ENCODE measurements around the gene PDPK1.
"Not testable (repeated sequence)": the region's sequence is repeated elsewhere in the genome, so short reads cannot be mapped to it uniquely, and the experiment has no call there.

DNA sequence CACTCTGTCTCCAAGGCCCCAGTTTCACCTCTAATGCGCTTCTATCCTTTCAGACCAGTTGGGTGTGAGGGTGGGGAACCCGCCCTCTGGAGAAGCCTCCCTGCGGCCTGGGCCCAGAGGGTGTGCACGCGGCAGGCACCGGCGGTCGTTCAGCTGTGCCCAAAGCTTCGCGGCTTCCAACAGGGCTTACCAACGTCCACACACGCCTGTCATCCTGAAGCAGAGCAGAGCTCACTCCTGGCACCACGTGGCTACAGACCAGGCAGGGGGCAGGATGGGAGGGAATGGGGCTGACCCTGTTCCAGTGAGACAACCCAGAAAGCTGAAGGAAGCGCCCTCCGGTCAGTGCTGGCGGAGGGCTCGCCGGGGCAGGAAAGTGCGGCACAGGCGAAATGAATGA, 81.1 kb downstream of the PDPK1 start:
- TF ChIP-seq, protein P1, sequence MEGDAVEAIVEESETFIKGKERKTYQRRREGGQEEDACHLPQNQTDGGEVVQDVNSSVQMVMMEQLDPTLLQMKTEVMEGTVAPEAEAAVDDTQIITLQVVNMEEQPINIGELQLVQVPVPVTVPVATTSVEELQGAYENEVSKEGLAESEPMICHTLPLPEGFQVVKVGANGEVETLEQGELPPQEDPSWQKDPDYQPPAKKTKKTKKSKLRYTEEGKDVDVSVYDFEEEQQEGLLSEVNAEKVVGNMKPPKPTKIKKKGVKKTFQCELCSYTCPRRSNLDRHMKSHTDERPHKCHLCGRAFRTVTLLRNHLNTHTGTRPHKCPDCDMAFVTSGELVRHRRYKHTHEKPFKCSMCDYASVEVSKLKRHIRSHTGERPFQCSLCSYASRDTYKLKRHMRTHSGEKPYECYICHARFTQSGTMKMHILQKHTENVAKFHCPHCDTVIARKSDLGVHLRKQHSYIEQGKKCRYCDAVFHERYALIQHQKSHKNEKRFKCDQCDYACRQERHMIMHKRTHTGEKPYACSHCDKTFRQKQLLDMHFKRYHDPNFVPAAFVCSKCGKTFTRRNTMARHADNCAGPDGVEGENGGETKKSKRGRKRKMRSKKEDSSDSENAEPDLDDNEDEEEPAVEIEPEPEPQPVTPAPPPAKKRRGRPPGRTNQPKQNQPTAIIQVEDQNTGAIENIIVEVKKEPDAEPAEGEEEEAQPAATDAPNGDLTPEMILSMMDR (IDR thresholded peaks at IDR 0.05): not testable (repeated sequence)
- not testable (repeated sequence) for TF ChIP-seq POLR2A (IDR thresholded peaks at IDR 0.05)

Data from heart left ventricle (tissue), 13 donors.